OCI-LY1 (cell line): ENCODE measurements around the gene NOD2.

ENCODE experiments used
- H2AFZ ChIP-seq: fragments of 200-600 bp; sonication (generic), shearing (Covaris generic); 2 replicates; pipeline ENCODE4 v1.6.0; 2014; ENCODE audit warnings: antibody characterized with exemption, mild to moderate bottlenecking, low read length
- H3F3A ChIP-seq: fragments of 200-600 bp; sonication (generic), shearing (Covaris generic); 2 replicates; pipeline ENCODE4 v1.6.0; 2014; ENCODE audit warnings: mild to moderate bottlenecking, antibody characterized with exemption, low read length, moderate library complexity; ENCODE audit not compliant: insufficient read depth
- H3K27ac ChIP-seq: fragments of 200-600 bp; sonication (generic); 2 replicates; pipeline ENCODE4 v1.5.1; 2014; ENCODE audit warnings: low read length, mixed run types, mild to moderate bottlenecking, low read depth; ENCODE audit not compliant: poor library complexity, severe bottlenecking
- H3K27me3 ChIP-seq: fragments of 200-600 bp; sonication (generic); 2 replicates; pipeline ENCODE4 v1.6.0; 2014; ENCODE audit warnings: antibody characterized with exemption, mild to moderate bottlenecking, low read length, moderate library complexity; ENCODE audit not compliant: insufficient read depth
- H3K36me3 ChIP-seq: fragments of 200-600 bp; sonication (generic); 2 replicates; pipeline ENCODE4 v1.6.1; 2014; ENCODE audit warnings: mild to moderate bottlenecking, antibody characterized with exemption, low read length, moderate library complexity, mixed read lengths; ENCODE audit not compliant: insufficient read depth
- H3K4me1 ChIP-seq: fragments of 200-600 bp; sonication (generic); 2 replicates; pipeline ENCODE4 v1.5.1; 2014; ENCODE audit warnings: mild to moderate bottlenecking, low read length, moderate library complexity; ENCODE audit not compliant: insufficient read depth, severe bottlenecking
- H3K4me2 ChIP-seq: fragments of 200-600 bp; sonication (generic), shearing (Covaris generic); 2 replicates; pipeline ENCODE4 v1.6.1; 2014; ENCODE audit warnings: low read length
- H3K4me3 ChIP-seq: fragments of 200-600 bp; sonication (generic); 2 replicates; pipeline ENCODE4 v1.5.1; 2014; ENCODE audit warnings: low read length, low read depth, mild to moderate bottlenecking, mixed read lengths; ENCODE audit not compliant: poor library complexity, severe bottlenecking
- H3K79me2 ChIP-seq: fragments of 200-600 bp; shearing (Covaris generic); 2 replicates; pipeline ENCODE4 v1.6.1; 2016; ENCODE audit warnings: mixed run types, low read length, mixed read lengths; ENCODE audit not compliant: insufficient read depth
- H3K9ac ChIP-seq: fragments of 200-600 bp; sonication (generic), shearing (Covaris generic); 2 replicates; pipeline ENCODE4 v1.6.1; 2014; ENCODE audit warnings: mild to moderate bottlenecking, low read length, mixed read lengths
- H3K9me2 ChIP-seq: fragments of 200-600 bp; sonication (generic), shearing (Covaris generic); 2 replicates; pipeline ENCODE4 v1.6.1; 2014; ENCODE audit warnings: low read depth, mild to moderate bottlenecking, low read length, mixed read lengths
- H3K9me3 ChIP-seq: fragments of 200-600 bp; shearing (Covaris generic); 2 replicates; pipeline ENCODE4 v1.6.1; 2014; ENCODE audit warnings: low read length, mixed read lengths
- H4K20me1 ChIP-seq: fragments of 200-600 bp; sonication (generic), shearing (Covaris generic); 2 replicates; pipeline ENCODE4 v1.6.0; 2016; ENCODE audit warnings: mild to moderate bottlenecking, low read length; ENCODE audit not compliant: insufficient read depth
- EZH2 ChIP-seq: fragments of 200-600 bp; sonication (generic), shearing (Covaris generic); IDR thresholded peaks from 2 replicates; pipeline ENCODE4 v1.8.0; 2017; ENCODE audit warnings: borderline replicate concordance, mixed run types, mild to moderate bottlenecking, antibody characterized with exemption, low read length, moderate library complexity, mixed read lengths
- TF ChIP-seq, protein P1 (sequence below): fragments of 200-600 bp; sonication (generic), shearing (Covaris generic); IDR thresholded peaks from 2 replicates; pipeline ENCODE4 v1.5.1; 2017; ENCODE audit warnings: mild to moderate bottlenecking, antibody characterized with exemption, low read length, moderate library complexity, mixed read lengths

NOD2 gene

DNA sequence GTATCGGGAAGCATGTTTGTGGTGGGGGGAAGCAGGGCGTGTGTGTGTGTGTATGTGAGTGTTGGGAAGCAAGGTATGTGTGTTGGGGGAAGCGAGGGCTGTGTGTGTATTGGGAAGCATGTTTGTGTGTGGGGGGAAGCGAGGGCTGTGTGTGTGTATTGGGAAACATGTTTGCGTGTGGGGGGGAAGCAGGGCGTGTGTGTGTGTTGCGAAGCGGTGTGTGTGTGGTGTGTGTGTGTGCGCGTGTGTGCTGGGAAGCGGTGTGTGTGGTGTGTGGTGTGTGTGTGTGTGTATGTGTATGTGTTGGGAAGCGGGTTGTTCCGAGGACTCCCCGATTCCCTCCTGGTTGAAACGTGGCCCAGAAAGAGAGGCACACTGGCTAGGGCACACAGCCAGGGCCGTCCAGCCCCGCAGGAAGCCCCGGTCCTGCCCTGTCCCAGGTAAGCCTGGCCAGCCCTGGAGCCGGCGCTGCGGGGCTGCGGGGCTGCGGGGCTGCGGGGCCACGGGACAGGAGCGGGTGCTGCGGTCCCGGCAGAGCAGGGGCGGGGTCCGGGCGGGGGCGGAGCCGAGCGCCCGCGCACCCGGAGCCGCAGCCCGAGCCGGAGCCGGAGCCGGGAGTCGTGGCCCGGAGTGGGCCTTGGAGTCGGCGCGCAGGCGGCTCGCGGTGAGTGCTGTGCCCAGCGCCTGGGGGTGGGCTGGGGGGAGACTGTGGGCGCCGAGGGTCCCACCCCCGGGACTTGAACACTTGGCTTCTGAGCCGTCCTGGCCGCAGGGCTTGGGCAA, at the start of gene NOD2:
TSS of gene NOD2 (plus strand) at position 608 of the 783 bp plus-strand sequence. CDS start 5,890 bp downstream, outside the sequence.
- TF ChIP-seq, protein P1, sequence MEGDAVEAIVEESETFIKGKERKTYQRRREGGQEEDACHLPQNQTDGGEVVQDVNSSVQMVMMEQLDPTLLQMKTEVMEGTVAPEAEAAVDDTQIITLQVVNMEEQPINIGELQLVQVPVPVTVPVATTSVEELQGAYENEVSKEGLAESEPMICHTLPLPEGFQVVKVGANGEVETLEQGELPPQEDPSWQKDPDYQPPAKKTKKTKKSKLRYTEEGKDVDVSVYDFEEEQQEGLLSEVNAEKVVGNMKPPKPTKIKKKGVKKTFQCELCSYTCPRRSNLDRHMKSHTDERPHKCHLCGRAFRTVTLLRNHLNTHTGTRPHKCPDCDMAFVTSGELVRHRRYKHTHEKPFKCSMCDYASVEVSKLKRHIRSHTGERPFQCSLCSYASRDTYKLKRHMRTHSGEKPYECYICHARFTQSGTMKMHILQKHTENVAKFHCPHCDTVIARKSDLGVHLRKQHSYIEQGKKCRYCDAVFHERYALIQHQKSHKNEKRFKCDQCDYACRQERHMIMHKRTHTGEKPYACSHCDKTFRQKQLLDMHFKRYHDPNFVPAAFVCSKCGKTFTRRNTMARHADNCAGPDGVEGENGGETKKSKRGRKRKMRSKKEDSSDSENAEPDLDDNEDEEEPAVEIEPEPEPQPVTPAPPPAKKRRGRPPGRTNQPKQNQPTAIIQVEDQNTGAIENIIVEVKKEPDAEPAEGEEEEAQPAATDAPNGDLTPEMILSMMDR = no peak
- TF ChIP-seq EZH2 = no peak
- Histone ChIP-seq H3K36me3 (no peaks in the 10 kb centered on the region), H3K9me2 (no peaks in the 10 kb centered on the region), H3K4me3 (no peak within 1 kb of the TSS), H4K20me1 (no peaks in the 10 kb centered on the region), H3F3A (no peaks in the 10 kb centered on the region), H3K27ac (no peak within 1 kb of the TSS), H3K27me3 (0 out of 2 replicates have a peak, but pooled peaks cover 8% of the 10 kb centered on the region), H3K9ac (no peak within 1 kb of the TSS), H3K9me3 (no peaks in the 10 kb centered on the region), H3K4me2 (peak within 1 kb of the TSS; percentile 29; the same call in 1 of the 2 replicates), H2AFZ (no peak within 1 kb of the TSS), H3K79me2 (no peaks in the 10 kb centered on the region), H3K4me1 (peaks cover 3% of the 10 kb centered on the region)

DNA sequence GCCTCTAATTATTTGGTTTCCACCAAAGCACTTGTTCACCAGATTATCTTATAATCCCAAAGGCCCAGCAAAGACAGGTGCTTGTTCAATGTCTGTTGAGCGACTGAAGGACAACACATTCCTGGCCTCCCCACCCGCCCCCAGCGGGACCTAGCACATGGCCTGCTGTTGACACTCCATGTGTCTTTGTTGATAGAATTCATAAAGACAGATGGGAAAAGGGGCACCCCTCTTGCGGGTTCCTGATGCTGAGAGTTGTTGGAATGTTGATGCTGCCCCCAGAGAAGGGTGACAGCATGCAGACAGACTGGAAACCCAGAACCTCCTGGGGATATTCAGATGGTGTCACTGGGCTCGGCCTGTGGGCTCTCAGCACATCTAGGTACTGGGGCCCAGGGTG, 49.2 kb upstream of the NOD2 start:
- Histone ChIP-seq H4K20me1 (no peaks in the 10 kb centered on the region), H3K4me1 (no peaks in the 10 kb centered on the region), H3K9me2 (no peaks in the 10 kb centered on the region), H3K4me2 (no peak overlapping the region), H3K4me3 (no peak overlapping the region), H3K79me2 (no peaks in the 10 kb centered on the region), H3K27ac (no peak overlapping the region), H3K9ac (no peak overlapping the region), H3K36me3 (no peaks in the 10 kb centered on the region), H3F3A (no peaks in the 10 kb centered on the region), H3K9me3 (no peaks in the 10 kb centered on the region), H3K27me3 (peaks cover 4% of the 10 kb centered on the region; the same call in 1 of the 2 replicates), H2AFZ (no peak overlapping the region)
- TF ChIP-seq, protein P1 = no peak
- no peak for TF ChIP-seq EZH2

DNA sequence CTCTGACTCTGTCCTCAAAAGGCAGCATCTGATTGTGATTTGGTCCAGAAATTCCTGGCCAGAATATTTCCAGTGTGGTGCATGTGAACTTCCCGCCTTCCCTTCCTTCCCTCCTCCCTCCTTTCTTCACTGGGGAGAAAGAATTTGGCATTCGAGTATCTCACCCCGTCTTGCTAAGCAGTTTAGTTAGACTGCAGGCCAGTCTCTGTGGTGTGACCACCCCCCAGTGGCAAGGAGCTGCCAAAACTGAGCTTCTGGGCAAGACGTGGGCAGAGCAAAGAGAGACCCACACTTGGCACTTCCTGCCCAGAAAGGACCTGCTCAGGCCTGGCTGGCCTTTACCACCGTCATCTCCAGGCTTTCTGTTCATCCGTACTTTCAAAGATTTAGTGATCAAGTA, 48.7 kb upstream of the NOD2 start:
- H3F3A ChIP-seq = no peaks in the 10 kb centered on the region
- peaks cover 4% of the 10 kb centered on the region; the same call in 1 of the 2 replicates for H3K27me3 ChIP-seq
- no peak overlapping the region for H3K27ac ChIP-seq
- no peak for TF ChIP-seq EZH2
- TF ChIP-seq, protein P1 = peak; percentile 38; the same call in 1 of the 2 replicates
- H3K4me1 ChIP-seq = no peaks in the 10 kb centered on the region
- H2AFZ ChIP-seq = no peak overlapping the region
- H3K4me2 ChIP-seq = no peak overlapping the region
- no peaks in the 10 kb centered on the region for H3K9me2 ChIP-seq
- H3K9me3 ChIP-seq = no peaks in the 10 kb centered on the region
- H3K9ac ChIP-seq = no peak overlapping the region
- H3K4me3 ChIP-seq = no peak overlapping the region
- H3K36me3 ChIP-seq = no peaks in the 10 kb centered on the region
- H3K79me2 ChIP-seq = no peaks in the 10 kb centered on the region
- no peaks in the 10 kb centered on the region for H4K20me1 ChIP-seq
